Lower lobe of right lung (tissue), 2 donors: Measurements from ENCODE around the gene CYP11A1. TPM values are rescaled to one million over a fixed set of nuclear protein-coding genes. Genes with fewer than 3 reads are reported as not detected.

Experiments
- ATAC-seq, 2 donors: fragments of 200-7000 bp; cut with Tn5 transposase; one replicate each; pipeline ENCODE4 v1.9.1; 2020 to 2022; ENCODE audit warnings: mild to moderate bottlenecking in 2 of 2, moderate library complexity in 2 of 2
- DNase-seq: peaks from one replicate; pipeline ENCODE4 v3.0.0-alpha.2; 2020
- H3K27ac ChIP-seq: fragments of 200-600 bp; one replicate; pipeline ENCODE4 v1.8.0; 2022
- H3K27me3 ChIP-seq: fragments of 200-600 bp; one replicate; pipeline ENCODE4 v1.8.0; 2022; ENCODE audit warnings: low read depth
- H3K36me3 ChIP-seq: fragments of 200-600 bp; one replicate; pipeline ENCODE4 v1.8.0; 2022; ENCODE audit warnings: mild to moderate bottlenecking
- H3K4me1 ChIP-seq: fragments of 200-600 bp; one replicate; pipeline ENCODE4 v1.8.0; 2022
- H3K4me3 ChIP-seq: fragments of 200-600 bp; one replicate; pipeline ENCODE4 v1.8.0; 2022; ENCODE audit warnings: mild to moderate bottlenecking
- H3K9me3 ChIP-seq: fragments of 200-600 bp; one replicate; pipeline ENCODE4 v1.8.0; 2022
- CTCF ChIP-seq: fragments of 200-600 bp; IDR thresholded peaks from one replicate; pipeline ENCODE4 v1.8.0; 2022; ENCODE audit warnings: antibody characterized with exemption, mild to moderate bottlenecking
- intact Hi-C: fragments of 100-400 bp; cut with DNase I; formaldehyde crosslinking; loops from one replicate; pipeline ENCODE4 v1.11.0; 2022
- total RNA-seq: library from RNA; stranded (reverse); fragmentation: NEBNext Ultra II Directional; extraction: Animal tissue kit (Norgen Biotek cat#: 25700); gene quantifications from one replicate; pipeline ENCODE4 v1.2.1, GENCODE V29; 2021
- donor health status: DM: no; HTN: yes; CAD: no; lungs with severe emphysema.

Gene CYP11A1
- total RNA-seq, 1 donor from 2014 or later, result 0.59 TPM

GRCh38 chr15:74312445-74313007 is 54.9 kb downstream of the CYP11A1 start:
- no peak for DNase-seq
- intact Hi-C loops, result no loop called here

GRCh38 chr15:74311734-74312444 is 55.6 kb downstream of the CYP11A1 start:
- no peak overlapping the region for H3K4me3 ChIP-seq
- no peak for ATAC-seq
- intact Hi-C loops, result no loop called here
- H3K4me1 ChIP-seq, result no peaks in the 10 kb centered on the region
- DNase-seq, result no peak
- peaks cover 19% of the 10 kb centered on the region for H3K27me3 ChIP-seq
- peak; percentile 33 for TF ChIP-seq CTCF
- H3K9me3 ChIP-seq, result no peaks in the 10 kb centered on the region
- H3K36me3 ChIP-seq, result no peaks in the 10 kb centered on the region
- no peak overlapping the region for H3K27ac ChIP-seq

More at GRCh38 chr15:74312445-74313007, 54.9 kb downstream of the CYP11A1 start:
- H3K4me3 ChIP-seq, result no peak overlapping the region
- no peaks in the 10 kb centered on the region for H3K36me3 ChIP-seq
- no peak for TF ChIP-seq CTCF
- no peak for ATAC-seq
- H3K9me3 ChIP-seq, result no peaks in the 10 kb centered on the region
- H3K4me1 ChIP-seq, result no peaks in the 10 kb centered on the region
- H3K27ac ChIP-seq, result no peak overlapping the region
- peaks cover 13% of the 10 kb centered on the region for H3K27me3 ChIP-seq

- ATAC-seq, result peak; percentile 52 to 69
- intact Hi-C loops, result loop anchor here (5.0 kb wide), 1 partner anchor 181 kb away; no protein-coding TSS in a partner anchor
- peak; percentile 59 for TF ChIP-seq CTCF
- Histone ChIP-seq H3K4me3 (no peak overlapping the region), H3K9me3 (no peaks in the 10 kb centered on the region), H3K27ac (no peak overlapping the region), H3K36me3 (no peaks in the 10 kb centered on the region), H3K4me1 (no peaks in the 10 kb centered on the region), H3K27me3 (peaks cover 54% of the 10 kb centered on the region)
- no peak for DNase-seq
Measured at GRCh38 chr15:74307827-74308811, 59.3 kb downstream of the CYP11A1 start.

- Histone ChIP-seq H3K4me3 (no peak overlapping the region), H3K27ac (no peak overlapping the region), H3K27me3 (peaks cover 60% of the 10 kb centered on the region), H3K4me1 (no peaks in the 10 kb centered on the region), H3K9me3 (no peaks in the 10 kb centered on the region), H3K36me3 (no peaks in the 10 kb centered on the region)
- ATAC-seq (no peak), DNase-seq (no peak)
- TF ChIP-seq CTCF, result no peak
- intact Hi-C loops, result loop anchor here (5.0 kb wide), 1 partner anchor 179 kb away; no protein-coding TSS in a partner anchor
Measured at GRCh38 chr15:74306781-74307217, 60.6 kb downstream of the CYP11A1 start.

GRCh38 chr15:74305687-74306086 is 61.8 kb downstream of the CYP11A1 start:
- TF ChIP-seq CTCF, result no peak
- H3K27ac ChIP-seq, result no peak overlapping the region
- H3K4me3 ChIP-seq, result no peak overlapping the region
- H3K36me3 ChIP-seq, result no peaks in the 10 kb centered on the region
- intact Hi-C loops, result loop anchor here (5.0 kb wide), 1 partner anchor 178 kb away; no protein-coding TSS in a partner anchor
- no peak for ATAC-seq
- H3K27me3 ChIP-seq, result peaks cover 61% of the 10 kb centered on the region
- H3K4me1 ChIP-seq, result no peaks in the 10 kb centered on the region
- no peak for DNase-seq
- H3K9me3 ChIP-seq, result no peaks in the 10 kb centered on the region
